ENCODE data around the gene MAGEC2. TPM values are rescaled to one million over a fixed set of nuclear protein-coding genes. Genes with fewer than 3 reads are reported as not detected.
A peak's percentile ranks its signal among the peaks of the same experiment; 100 is the strongest.

MAGEC2 gene
- not detected in 2 replicates for total RNA-seq (2014; rRNA removed; shearing (Covaris generic))

DNA sequence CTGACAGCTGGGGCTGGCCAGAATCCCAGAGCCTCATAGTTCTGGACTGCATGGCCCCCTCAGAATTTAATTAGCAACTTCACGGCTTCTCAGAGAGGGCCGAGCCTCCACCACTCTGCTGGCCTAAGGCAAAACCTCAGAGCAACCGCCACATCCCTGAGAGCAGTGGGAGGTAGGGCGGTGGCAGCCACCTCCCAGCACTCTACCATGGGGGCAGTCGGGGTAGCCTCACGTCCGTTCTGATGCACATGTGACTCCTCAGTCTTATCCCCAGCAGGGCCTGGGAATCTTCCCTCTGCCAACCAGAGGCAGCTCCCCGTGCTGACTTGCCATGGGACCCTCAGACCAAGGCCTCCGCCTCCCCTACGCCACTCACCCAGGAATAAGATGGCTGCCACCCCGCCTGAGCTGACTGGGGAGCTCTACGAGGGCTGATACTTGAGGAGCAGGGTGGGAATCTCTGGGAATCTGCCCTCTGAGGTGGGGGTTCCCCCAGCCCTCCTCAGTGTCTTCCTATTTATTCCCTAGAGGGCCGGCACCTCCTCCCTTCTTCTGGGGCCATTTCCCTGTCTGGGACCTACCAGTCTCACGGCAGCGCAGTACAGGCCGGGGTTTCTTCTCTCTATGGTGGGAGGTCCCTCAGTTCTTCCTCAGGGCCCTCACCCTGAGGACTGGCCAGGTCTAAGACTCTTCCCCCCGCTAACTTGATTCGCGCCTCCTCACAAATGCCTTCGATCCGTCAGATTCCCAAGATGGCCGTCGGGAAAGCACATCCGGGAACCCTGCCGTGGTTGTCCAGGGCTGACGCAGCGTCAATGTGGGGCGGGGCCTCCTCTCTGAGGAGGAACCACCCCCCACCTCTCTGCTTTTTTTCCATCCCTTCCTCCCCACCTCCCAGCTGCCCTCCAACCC lies at the start of gene MAGEC2:
TSS of gene MAGEC2 (minus strand) at position 769 of the 912 bp plus-strand sequence. CDS start 1,303 bp downstream, outside the sequence.
- H3K4me3 ChIP-seq (ENCODE audit: insufficient read depth, low read depth, low read length) = no peak within 1 kb of the TSS

GRCh38 chrX:142251680-142252079 lies 46.6 kb upstream of the MAGEC2 start:
- Histone ChIP-seq H3K4me3 (ENCODE audit: insufficient read depth, low read depth, low read length) (no peak overlapping the region), H3K36me3 (replicated peaks; ENCODE audit: control insufficient read depth, insufficient read depth, low read length) (no peaks in the 10 kb centered on the region), H3K27me3 (ENCODE audit: control insufficient read depth, insufficient read depth, low read length) (no peaks in the 10 kb centered on the region)
- no peak for DNase-seq

More for the DNA sequence above, at the start of gene MAGEC2:
- Histone ChIP-seq H3K36me3 (replicated peaks; ENCODE audit: control insufficient read depth, insufficient read depth, low read length) (no peaks in the 10 kb centered on the region), H3K27me3 (ENCODE audit: control insufficient read depth, insufficient read depth, low read length) (no peaks in the 10 kb centered on the region)
- DNase-seq = no peak

- DNase-seq = no peak
- Histone ChIP-seq H3K27me3 (ENCODE audit: control insufficient read depth, insufficient read depth, low read length) (no peaks in the 10 kb centered on the region), H3K36me3 (replicated peaks; ENCODE audit: control insufficient read depth, insufficient read depth, low read length) (no peaks in the 10 kb centered on the region), H3K4me3 (ENCODE audit: insufficient read depth, low read depth, low read length) (no peak overlapping the region)
These were observed 46.1 kb upstream of the MAGEC2 start for GRCh38 chrX:142251202-142251601.

- Histone ChIP-seq H3K36me3 (replicated peaks; ENCODE audit: control insufficient read depth, insufficient read depth, low read length) (no peaks in the 10 kb centered on the region), H3K27me3 (ENCODE audit: control insufficient read depth, insufficient read depth, low read length) (no peaks in the 10 kb centered on the region), H3K4me3 (ENCODE audit: insufficient read depth, low read depth, low read length) (no peak overlapping the region)
- no peak for DNase-seq
These were observed 45.4 kb upstream of the MAGEC2 start for GRCh38 chrX:142250502-142250901.

- no peak for DNase-seq
- Histone ChIP-seq H3K4me3 (ENCODE audit: insufficient read depth, low read depth, low read length) (no peak overlapping the region), H3K36me3 (replicated peaks; ENCODE audit: control insufficient read depth, insufficient read depth, low read length) (no peaks in the 10 kb centered on the region), H3K27me3 (ENCODE audit: control insufficient read depth, insufficient read depth, low read length) (no peaks in the 10 kb centered on the region)
These were observed 44.6 kb upstream of the MAGEC2 start for GRCh38 chrX:142249721-142250120.

- no peaks in the 10 kb centered on the region for H3K36me3 ChIP-seq (replicated peaks; ENCODE audit: control insufficient read depth, insufficient read depth, low read length)
- DNase-seq = no peak
- no peak overlapping the region for H3K4me3 ChIP-seq (ENCODE audit: insufficient read depth, low read depth, low read length)
- H3K27me3 ChIP-seq (ENCODE audit: control insufficient read depth, insufficient read depth, low read length) = no peaks in the 10 kb centered on the region
These were observed 39.5 kb upstream of the MAGEC2 start for GRCh38 chrX:142244568-142244967.

DNA sequence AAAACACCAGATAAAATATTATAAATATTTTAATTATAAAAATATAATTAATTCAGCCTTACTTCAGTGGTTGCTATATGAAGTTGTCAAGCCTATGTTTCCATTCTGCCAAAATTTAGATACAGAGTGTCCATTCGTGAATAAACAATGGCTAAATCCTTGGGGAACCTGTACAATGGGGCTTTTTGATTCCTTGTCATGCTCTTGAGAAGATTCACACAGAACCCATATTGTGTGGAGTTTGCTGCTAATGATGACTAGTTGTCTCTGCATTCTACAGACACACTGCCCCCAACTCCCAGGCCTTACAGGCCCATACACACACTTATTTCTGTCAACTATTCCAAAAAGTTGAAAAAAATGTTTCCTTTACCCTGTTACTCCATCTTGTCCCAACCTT lies 33.4 kb upstream of the MAGEC2 start:
- H3K4me3 ChIP-seq (ENCODE audit: insufficient read depth, low read depth, low read length) = no peak overlapping the region
- H3K27me3 ChIP-seq (ENCODE audit: control insufficient read depth, insufficient read depth, low read length) = no peaks in the 10 kb centered on the region
- no peaks in the 10 kb centered on the region for H3K36me3 ChIP-seq (replicated peaks; ENCODE audit: control insufficient read depth, insufficient read depth, low read length)
- no peak for DNase-seq

DNA sequence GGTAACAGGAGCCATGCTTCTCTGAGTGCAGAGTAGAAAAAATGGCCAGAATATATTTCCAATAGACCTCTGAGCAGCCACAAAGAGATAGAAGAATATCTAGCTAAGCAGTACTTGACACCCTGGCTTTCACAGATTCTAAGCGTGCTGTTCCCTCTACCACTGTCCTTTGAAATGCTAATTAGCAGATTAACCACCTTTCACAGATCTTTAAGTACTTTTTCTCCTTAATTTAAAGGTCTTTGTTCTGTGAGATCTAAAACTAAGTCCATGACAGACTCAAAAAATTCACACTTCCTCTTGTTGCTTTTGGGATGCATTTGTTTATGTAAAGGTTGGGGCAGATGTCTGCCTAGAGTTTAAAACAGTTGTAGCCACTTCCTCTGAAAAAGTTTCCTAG lies 28.3 kb upstream of the MAGEC2 start:
- Histone ChIP-seq H3K36me3 (replicated peaks; ENCODE audit: control insufficient read depth, insufficient read depth, low read length) (no peaks in the 10 kb centered on the region), H3K4me3 (ENCODE audit: insufficient read depth, low read depth, low read length) (no peak overlapping the region), H3K27me3 (ENCODE audit: control insufficient read depth, insufficient read depth, low read length) (no peaks in the 10 kb centered on the region)
- peak; percentile 31 for DNase-seq

- H3K27me3 ChIP-seq (ENCODE audit: control insufficient read depth, insufficient read depth, low read length) = no peaks in the 10 kb centered on the region
- DNase-seq = no peak
- H3K4me3 ChIP-seq (ENCODE audit: insufficient read depth, low read depth, low read length) = no peak overlapping the region
These were observed 9.0 kb upstream of the MAGEC2 start for GRCh38 chrX:142214081-142214480.

GRCh38 chrX:142201113-142201512 lies 4.0 kb downstream of the MAGEC2 start:
- no peaks in the 10 kb centered on the region for H3K36me3 ChIP-seq (replicated peaks; ENCODE audit: control insufficient read depth, insufficient read depth, low read length)
- DNase-seq = no peak
- H3K27me3 ChIP-seq (ENCODE audit: control insufficient read depth, insufficient read depth, low read length) = no peaks in the 10 kb centered on the region
- H3K4me3 ChIP-seq (ENCODE audit: insufficient read depth, low read depth, low read length) = no peak overlapping the region

More at GRCh38 chrX:142214081-142214480, 9.0 kb upstream of the MAGEC2 start:
- H3K36me3 ChIP-seq (replicated peaks; ENCODE audit: control insufficient read depth, insufficient read depth, low read length) = no peaks in the 10 kb centered on the region

GRCh38 chrX:142186103-142186502 lies 19.0 kb downstream of the MAGEC2 start:
- Histone ChIP-seq H3K4me3 (ENCODE audit: insufficient read depth, low read depth, low read length) (no peak overlapping the region), H3K36me3 (replicated peaks; ENCODE audit: control insufficient read depth, insufficient read depth, low read length) (no peaks in the 10 kb centered on the region), H3K27me3 (ENCODE audit: control insufficient read depth, insufficient read depth, low read length) (no peaks in the 10 kb centered on the region)
- DNase-seq = no peak

DNA sequence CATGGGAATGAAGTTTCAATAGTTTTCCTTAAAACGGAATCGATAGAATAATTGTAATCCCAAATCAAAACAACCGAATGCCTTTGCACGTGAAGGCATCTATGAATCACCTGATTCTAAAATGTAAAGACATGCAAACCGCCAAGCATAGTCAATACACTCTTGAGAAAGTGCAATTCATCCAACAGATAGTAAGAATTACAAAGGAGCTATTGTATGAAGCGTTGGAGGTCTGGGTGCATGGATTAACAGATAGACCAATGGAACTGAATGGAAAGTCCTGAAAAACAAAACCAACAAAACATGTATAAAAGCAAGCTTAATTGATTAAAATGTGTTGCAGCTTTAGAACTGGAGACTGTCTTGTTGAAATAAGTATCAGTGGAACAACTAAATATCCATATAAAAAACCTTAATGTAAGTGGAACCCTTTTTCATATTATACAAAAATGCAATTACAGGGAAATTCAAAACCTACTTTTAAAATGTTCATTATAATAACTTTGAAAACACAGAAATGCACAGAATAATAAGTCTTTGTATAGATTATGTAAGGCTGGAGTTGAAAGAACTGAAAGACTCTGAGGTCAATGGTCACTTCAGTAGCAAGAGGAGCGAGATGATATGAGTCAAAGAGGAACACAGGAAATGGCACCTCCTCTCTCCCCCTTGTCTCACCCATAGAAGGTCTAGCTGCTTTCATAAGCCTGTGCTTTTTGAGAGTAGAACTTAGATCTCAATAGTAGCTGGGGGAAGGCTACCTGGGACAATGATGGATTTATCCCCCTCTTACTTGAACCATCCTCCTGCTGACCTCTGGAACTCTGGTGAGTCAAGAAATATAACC lies 20.1 kb downstream of the MAGEC2 start:
- no peak for DNase-seq
- H3K4me3 ChIP-seq (ENCODE audit: insufficient read depth, low read depth, low read length) = no peak overlapping the region
- no peaks in the 10 kb centered on the region for H3K27me3 ChIP-seq (ENCODE audit: control insufficient read depth, insufficient read depth, low read length)
- H3K36me3 ChIP-seq (replicated peaks; ENCODE audit: control insufficient read depth, insufficient read depth, low read length) = no peaks in the 10 kb centered on the region

DNA sequence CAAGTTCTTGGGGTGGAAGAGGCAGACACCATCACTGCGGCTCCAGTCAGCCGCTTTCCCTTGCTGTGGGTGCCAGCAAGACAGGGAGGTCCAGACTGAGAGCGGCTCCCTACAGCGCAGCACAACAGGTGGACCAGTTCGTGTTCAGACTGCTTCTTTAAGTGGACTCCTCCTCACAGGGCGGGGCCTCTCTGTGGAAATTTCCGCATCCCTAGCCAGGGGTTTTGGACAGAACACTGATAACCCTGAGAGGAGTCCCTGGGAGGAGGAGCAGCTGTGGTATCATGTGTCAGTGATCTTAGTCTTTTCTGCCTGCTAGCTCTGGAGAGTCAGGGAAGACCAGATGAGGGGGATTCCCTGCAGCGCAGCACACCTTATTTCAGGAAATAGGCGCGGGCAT lies 48.5 kb downstream of the MAGEC2 start:
- H3K36me3 ChIP-seq (replicated peaks; ENCODE audit: control insufficient read depth, insufficient read depth, low read length) = no peaks in the 10 kb centered on the region
- peak overlapping the region; percentile 20 for H3K4me3 ChIP-seq (ENCODE audit: insufficient read depth, low read depth, low read length)
- DNase-seq = peak; percentile 18
- H3K27me3 ChIP-seq (ENCODE audit: control insufficient read depth, insufficient read depth, low read length) = no peaks in the 10 kb centered on the region

All from H7 (cell line).